Measurements from ENCODE around the gene SURF6.
"Not testable (repeated sequence)": the region's sequence is repeated elsewhere in the genome, so short reads cannot be mapped to it uniquely, and the experiment has no call there.

SURF6 gene

DNA sequence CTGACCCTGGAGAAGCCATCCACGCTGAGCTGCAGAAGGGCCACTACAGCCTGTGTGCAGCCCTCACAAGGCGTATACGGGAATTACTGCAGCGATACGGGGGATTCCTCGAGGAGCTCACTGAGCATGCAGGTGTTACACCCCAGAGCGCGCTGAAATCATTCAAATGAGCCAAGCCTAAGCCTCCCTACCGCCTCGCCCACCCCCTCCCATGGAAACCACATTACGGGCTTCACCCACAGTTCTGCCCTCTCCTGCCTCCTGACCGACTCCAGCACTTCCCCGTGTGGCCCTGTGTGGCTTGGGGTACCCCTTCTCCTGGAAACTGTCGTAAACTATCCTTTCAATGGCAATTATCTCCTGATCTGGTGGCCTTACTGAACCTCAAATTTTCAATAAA is 13.3 kb downstream of the SURF6 start:
- no peak for DNase-seq

DNA sequence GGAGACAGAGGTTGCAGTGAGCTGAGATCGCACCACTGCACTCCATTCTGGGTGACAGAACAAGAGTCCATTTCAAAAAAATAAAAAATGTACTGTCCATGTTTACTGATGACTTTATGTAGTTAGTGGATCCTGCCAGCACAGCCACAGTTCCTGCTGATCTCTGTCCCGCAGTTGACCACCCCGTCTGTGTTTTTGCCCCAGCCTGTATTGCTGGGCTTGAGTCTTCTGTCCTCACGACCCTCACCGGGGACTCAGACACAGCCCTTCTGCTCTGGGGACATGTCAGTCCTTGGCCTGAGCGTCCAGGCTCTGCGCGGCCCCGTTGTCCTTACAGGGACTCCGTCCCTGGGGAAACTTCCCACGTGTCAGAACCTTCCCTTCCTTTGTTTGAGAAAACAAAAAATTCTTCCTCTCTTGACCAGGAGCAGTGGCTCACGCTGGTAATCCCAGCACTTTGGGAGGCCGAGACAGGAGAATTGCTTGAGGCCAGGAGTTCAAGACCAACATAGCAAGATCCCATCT is 14.5 kb downstream of the SURF6 start:
- DNase-seq: no peak

GRCh38 chr9:133320421-133320881 is 15.5 kb downstream of the SURF6 start:
- DNase-seq: no peak

DNA sequence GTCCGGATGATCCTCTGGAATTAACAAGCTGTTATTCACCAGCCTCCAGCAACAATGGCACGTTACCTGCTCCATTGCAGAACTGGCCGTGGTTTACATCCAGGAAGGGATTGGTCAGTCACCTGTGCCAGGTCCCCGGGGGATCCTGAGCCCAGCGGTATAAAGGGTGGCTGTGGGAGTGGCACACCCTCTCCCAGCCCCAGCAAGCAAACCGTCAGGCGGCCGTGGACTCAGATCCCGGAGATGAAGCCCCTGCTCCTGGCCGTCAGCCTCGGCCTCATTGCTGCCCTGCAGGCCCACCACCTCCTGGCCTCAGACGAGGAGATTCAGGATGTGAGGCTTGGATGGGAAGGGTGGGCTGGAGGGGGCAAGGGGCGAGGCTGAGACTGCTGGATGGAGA is 18.4 kb downstream of the SURF6 start:
- DNase-seq: not testable (repeated sequence)

GRCh38 chr9:133315997-133316396 is 20.0 kb downstream of the SURF6 start:
- no peak for DNase-seq

- no peak for DNase-seq
Observed at GRCh38 chr9:133309608-133310007, 26.4 kb downstream of the SURF6 start.

DNA sequence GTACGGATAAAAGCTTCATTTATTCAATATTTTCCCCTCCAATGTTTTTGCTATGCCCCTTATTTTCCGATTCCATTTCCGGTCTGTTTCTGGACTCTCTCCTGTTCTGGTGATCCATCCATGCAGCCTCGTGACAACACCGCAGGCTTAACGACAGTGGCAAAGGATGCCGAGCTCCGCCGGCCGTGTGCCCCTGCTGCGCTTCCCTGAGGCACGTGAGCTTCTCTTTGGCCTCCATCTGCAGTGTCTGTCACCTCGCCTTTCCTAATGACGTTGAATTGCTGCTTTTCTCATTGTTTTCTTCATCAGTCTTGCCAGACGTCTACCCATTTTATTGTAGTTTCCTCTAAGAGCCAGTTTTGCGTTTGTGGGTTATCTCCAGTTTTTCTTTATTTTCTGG is 28.7 kb downstream of the SURF6 start:
- no peak for DNase-seq

GRCh38 chr9:133306242-133307204 is 29.5 kb downstream of the SURF6 start:
- DNase-seq: no peak

- DNase-seq: no peak
Observed at GRCh38 chr9:133305731-133306130, 30.3 kb downstream of the SURF6 start.

DNA sequence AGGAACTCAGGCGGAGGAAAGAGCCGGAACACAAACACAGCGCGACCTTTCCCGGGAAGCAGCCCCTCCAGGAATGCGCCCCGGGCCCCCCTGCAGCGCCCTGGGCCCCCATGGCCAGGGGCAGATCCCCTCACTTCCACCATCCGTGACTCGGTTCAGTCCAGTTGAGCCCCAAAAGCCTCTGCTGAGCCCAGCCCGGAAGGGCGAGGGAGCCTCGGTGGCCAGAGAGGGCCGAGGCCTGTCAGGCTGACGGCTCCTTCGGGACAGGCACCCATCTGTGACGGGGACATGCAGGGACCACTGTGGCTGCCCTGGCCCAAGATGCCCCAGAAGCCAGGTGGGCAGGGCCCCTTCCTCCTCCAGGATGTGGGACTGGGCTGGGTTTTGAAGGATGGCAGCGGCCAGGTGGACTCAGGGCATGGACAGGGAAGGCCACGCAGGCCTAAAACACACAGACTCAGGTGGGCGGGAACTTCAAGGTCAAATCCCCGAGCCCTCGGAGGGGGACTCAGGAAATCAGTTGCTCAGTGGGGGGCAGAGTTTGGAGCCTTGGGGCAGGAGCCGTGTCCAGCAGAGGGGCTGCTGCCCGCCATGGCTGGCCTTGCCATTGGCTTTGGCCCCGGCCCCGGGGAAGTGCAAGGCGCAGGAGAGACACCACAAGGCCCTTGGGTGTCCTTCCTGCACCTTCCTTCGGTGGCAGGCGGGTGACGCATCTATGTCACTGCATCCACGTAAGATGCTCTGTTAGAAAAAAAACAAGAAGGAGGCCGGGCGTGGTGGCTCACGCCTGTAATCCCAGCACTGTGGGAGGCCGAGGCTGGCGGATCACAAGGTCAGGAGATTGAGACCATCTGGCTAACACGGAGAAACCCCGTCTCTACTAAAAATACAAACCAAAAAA is 31.3 kb downstream of the SURF6 start:
- DNase-seq: no peak

- no peak for DNase-seq
Observed at GRCh38 chr9:133304158-133304470, 31.9 kb downstream of the SURF6 start.

- DNase-seq: no peak
Observed at GRCh38 chr9:133303266-133304157, 32.5 kb downstream of the SURF6 start.

- no peak for DNase-seq
Observed at GRCh38 chr9:133301253-133302230, 34.4 kb downstream of the SURF6 start.

- not testable (repeated sequence) for DNase-seq
Observed at GRCh38 chr9:133299996-133300395, 36.0 kb downstream of the SURF6 start.

DNA sequence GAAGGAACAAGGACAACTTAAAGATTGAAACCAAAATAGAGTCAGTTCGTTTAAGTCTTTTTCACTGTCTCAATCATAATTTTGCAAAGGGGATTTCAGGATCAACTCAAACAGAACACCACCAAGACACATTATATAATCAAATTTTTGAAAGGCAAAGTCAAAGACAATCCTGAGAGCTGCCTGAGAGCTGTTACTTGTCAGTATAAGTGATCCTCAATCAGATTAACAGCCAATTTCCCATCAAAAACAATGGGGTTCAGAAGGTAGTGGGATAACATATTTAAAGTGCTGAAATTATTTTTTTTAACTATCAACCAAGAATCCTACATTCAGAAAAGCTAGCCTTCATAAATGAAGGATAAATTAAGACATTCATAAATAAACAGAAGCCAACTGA is 41.7 kb downstream of the SURF6 start:
- DNase-seq: no peak

DNA sequence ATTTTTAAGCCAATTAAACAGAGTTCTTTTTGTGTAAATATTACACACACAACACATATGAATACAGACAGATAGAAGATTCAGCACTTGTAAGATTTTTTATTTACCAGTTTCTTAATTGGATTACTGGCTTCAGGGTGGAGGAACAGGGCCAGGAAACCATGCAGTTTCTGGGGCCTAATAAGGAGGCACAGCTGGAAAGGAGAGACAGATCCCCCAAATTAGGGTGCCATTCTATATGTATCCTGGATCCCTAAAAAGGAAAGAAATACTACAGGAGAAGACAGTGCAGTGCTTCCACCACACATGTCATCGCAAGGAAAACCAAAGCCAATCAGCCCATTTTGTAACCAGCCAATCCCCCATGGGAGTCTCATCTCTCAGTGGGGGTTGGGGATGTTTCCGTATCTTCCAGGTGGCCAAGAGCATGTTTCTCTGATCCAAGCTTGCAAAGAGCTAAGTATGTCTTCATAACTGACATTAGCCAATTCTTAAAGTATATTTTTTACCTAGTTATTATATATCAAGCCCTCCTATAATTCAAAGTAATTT is 45.2 kb downstream of the SURF6 start:
- no peak for DNase-seq

GRCh38 chr9:133286523-133286922 is 49.5 kb downstream of the SURF6 start:
- DNase-seq: no peak

DNA sequence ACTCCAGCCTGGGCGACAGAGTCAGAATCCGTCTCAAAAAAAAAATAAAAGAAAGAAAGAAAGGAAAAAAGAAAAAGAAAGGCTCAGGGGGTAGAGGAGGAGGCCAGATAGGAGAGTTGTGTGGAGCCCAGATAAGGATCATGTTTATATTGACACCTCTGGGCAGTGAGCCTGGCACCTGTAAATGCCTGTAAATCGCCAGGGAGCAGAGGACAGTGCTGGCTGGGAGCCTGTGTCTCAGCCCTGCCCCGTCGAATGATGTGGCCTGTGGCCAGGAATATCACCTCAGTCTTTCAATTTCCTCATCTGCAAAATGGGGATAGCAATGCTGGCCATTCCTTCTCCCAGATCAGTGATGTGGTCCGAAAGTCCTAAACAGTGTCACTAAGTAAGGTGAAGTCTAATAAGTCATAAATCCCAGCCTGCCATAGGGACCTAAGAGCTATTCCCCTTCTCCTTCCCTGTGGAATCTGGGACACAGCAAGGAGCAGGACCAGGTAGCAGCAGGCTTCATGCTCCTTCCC is 50.7 kb downstream of the SURF6 start:
- DNase-seq: no peak

DNA sequence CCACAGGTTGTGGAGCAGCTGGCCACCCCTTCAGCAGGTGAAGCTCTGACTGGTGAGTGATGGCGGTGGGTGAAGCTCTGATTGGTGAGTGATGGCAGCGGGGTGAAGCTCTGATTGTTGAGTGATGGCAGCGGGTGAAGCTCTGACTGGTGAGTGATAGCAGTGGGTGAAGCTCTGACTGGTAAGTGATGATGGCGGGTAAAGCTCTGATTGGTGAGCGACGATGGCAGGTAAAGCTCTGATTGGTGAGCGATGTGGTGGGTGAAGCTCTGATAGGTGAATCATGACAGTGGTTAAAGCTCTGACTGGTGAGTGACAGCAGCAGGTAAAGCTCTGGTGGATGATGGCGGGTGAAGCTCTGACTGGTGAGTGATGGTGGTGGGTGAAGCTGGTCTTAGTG is 51.6 kb downstream of the SURF6 start:
- no peak for DNase-seq

DNA sequence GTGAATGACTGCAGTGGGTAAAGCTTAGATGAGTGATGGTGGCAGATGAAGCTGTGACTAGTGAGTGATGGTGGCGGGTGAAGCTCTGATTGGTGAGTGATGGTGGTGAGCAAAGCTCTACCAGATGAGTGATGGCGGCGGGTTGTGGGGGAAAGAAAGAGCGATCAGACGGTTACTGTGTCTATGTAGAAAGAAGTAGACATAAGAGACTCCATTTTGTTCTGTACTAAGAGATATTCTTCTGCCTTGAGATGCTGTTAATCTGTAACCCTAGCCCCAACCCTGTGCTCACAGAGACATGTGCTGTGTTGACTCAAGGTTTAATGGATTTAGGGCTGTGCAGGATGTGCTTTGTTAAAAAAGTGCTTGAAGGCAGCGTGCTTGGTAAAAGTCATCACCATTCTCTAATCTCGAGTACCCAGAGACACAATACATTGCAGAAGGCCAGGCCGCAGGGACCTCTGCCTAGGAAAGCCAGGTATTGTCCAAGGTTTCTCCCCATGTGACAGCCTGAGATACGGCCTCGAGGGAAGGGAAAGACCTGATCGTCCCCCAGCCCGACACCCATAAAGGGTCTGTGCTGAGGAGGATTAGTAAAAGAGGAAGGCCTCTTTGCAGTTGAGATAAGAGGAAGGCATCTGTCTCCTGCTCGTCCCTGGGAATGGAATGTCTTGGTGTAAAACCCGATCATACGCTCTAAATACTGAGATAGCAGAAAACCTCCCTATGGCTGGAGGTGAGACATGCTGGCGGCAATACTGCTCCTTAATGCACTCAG is 52.5 kb downstream of the SURF6 start:
- not testable (repeated sequence) for DNase-seq

Measured in amniotic stem cell (primary cell).